ENCODE results near the gene ATP6V0A1. TPM values are rescaled to one million over a fixed set of nuclear protein-coding genes. Genes with fewer than 3 reads are reported as not detected.
A peak's percentile ranks its signal among the peaks of the same experiment; 100 is the strongest.
"Not testable (repeated sequence)": the region's sequence is repeated elsewhere in the genome, so short reads cannot be mapped to it uniquely, and the experiment has no call there.

ATP6V0A1 gene
- total RNA-seq, 1 experiment from 2014 or later, result 42.0 TPM

- in situ Hi-C loops (cut with HindIII; ENCODE audit: low pct_unique_long_range_greater_than_20kb, low sequenced_read_pairs), result no loop called here
- DNase-seq (ENCODE audit: low read depth), result no peak
Measured at GRCh38 chr17:42529061-42529460, 70.4 kb downstream of the ATP6V0A1 start.

- in situ Hi-C loops (cut with HindIII; ENCODE audit: low pct_unique_long_range_greater_than_20kb, low sequenced_read_pairs), result no loop called here
- no peak for DNase-seq (ENCODE audit: low read depth)
Measured at GRCh38 chr17:42530952-42531454, 72.3 kb downstream of the ATP6V0A1 start.

GRCh38 chr17:42531455-42532354 lies 73.0 kb downstream of the ATP6V0A1 start:
- in situ Hi-C loops (cut with HindIII; ENCODE audit: low pct_unique_long_range_greater_than_20kb, low sequenced_read_pairs), result no loop called here

GRCh38 chr17:42535155-42536047 lies 76.7 kb downstream of the ATP6V0A1 start:
- in situ Hi-C loops (cut with HindIII; ENCODE audit: low pct_unique_long_range_greater_than_20kb, low sequenced_read_pairs), result no loop called here
- no peak for DNase-seq (ENCODE audit: low read depth)

More at GRCh38 chr17:42531455-42532354, 73.0 kb downstream of the ATP6V0A1 start:
- peak; percentile 69 for DNase-seq (ENCODE audit: low read depth)

GRCh38 chr17:42536048-42536371 lies 77.3 kb downstream of the ATP6V0A1 start, which contains the start of gene NAGLU:
Gene NAGLU (plus strand): TSS chr17:42536241. CDS start chr17:42536273, 32 bp downstream.
- in situ Hi-C loops (cut with HindIII; ENCODE audit: low pct_unique_long_range_greater_than_20kb, low sequenced_read_pairs), result no loop called here

GRCh38 chr17:42536372-42537155 lies 77.9 kb downstream of the ATP6V0A1 start:
- DNase-seq (ENCODE audit: low read depth), result peak; percentile 78
- in situ Hi-C loops (cut with HindIII; ENCODE audit: low pct_unique_long_range_greater_than_20kb, low sequenced_read_pairs), result no loop called here

More at GRCh38 chr17:42536048-42536371, 77.3 kb downstream of the ATP6V0A1 start, which contains the start of gene NAGLU:
- peak; percentile 83 for DNase-seq (ENCODE audit: low read depth)

GRCh38 chr17:42537156-42537805 lies 78.6 kb downstream of the ATP6V0A1 start:
- no peak for DNase-seq (ENCODE audit: low read depth)
- in situ Hi-C loops (cut with HindIII; ENCODE audit: low pct_unique_long_range_greater_than_20kb, low sequenced_read_pairs), result no loop called here

GRCh38 chr17:42537826-42538451 lies 79.3 kb downstream of the ATP6V0A1 start:
- in situ Hi-C loops (cut with HindIII; ENCODE audit: low pct_unique_long_range_greater_than_20kb, low sequenced_read_pairs), result no loop called here

GRCh38 chr17:42538482-42538881 lies 79.8 kb downstream of the ATP6V0A1 start:
- DNase-seq (ENCODE audit: low read depth), result no peak
- in situ Hi-C loops (cut with HindIII; ENCODE audit: low pct_unique_long_range_greater_than_20kb, low sequenced_read_pairs), result no loop called here

More at GRCh38 chr17:42537826-42538451, 79.3 kb downstream of the ATP6V0A1 start:
- no peak for DNase-seq (ENCODE audit: low read depth)

GRCh38 chr17:42540558-42540957 lies 81.9 kb downstream of the ATP6V0A1 start:
- DNase-seq (ENCODE audit: low read depth); in situ Hi-C loops (cut with HindIII; ENCODE audit: low pct_unique_long_range_greater_than_20kb, low sequenced_read_pairs): not testable (repeated sequence)

GRCh38 chr17:42541041-42541833 lies 82.6 kb downstream of the ATP6V0A1 start:
- in situ Hi-C loops (cut with HindIII; ENCODE audit: low pct_unique_long_range_greater_than_20kb, low sequenced_read_pairs), result no loop called here
- DNase-seq (ENCODE audit: low read depth), result peak; percentile 43

GRCh38 chr17:42543190-42544079 lies 84.8 kb downstream of the ATP6V0A1 start:
- in situ Hi-C loops (cut with HindIII; ENCODE audit: low pct_unique_long_range_greater_than_20kb, low sequenced_read_pairs), result no loop called here
- no peak for DNase-seq (ENCODE audit: low read depth)

- no peak for DNase-seq (ENCODE audit: low read depth)
- in situ Hi-C loops (cut with HindIII; ENCODE audit: low pct_unique_long_range_greater_than_20kb, low sequenced_read_pairs), result no loop called here
Measured at GRCh38 chr17:42544874-42545283, 86.2 kb downstream of the ATP6V0A1 start.

- in situ Hi-C loops (cut with HindIII; ENCODE audit: low pct_unique_long_range_greater_than_20kb, low sequenced_read_pairs); DNase-seq (ENCODE audit: low read depth): not testable (repeated sequence)
Measured at GRCh38 chr17:42545755-42546505, 87.3 kb downstream of the ATP6V0A1 start.

GRCh38 chr17:42547001-42547461 lies 88.4 kb downstream of the ATP6V0A1 start:
- in situ Hi-C loops (cut with HindIII; ENCODE audit: low pct_unique_long_range_greater_than_20kb, low sequenced_read_pairs), result no loop called here
- no peak for DNase-seq (ENCODE audit: low read depth)

All from Caki2 (cell line).